ENCODE results near the gene NRSN2.

NRSN2 gene, protein sequence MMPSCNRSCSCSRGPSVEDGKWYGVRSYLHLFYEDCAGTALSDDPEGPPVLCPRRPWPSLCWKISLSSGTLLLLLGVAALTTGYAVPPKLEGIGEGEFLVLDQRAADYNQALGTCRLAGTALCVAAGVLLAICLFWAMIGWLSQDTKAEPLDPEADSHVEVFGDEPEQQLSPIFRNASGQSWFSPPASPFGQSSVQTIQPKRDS

DNA sequence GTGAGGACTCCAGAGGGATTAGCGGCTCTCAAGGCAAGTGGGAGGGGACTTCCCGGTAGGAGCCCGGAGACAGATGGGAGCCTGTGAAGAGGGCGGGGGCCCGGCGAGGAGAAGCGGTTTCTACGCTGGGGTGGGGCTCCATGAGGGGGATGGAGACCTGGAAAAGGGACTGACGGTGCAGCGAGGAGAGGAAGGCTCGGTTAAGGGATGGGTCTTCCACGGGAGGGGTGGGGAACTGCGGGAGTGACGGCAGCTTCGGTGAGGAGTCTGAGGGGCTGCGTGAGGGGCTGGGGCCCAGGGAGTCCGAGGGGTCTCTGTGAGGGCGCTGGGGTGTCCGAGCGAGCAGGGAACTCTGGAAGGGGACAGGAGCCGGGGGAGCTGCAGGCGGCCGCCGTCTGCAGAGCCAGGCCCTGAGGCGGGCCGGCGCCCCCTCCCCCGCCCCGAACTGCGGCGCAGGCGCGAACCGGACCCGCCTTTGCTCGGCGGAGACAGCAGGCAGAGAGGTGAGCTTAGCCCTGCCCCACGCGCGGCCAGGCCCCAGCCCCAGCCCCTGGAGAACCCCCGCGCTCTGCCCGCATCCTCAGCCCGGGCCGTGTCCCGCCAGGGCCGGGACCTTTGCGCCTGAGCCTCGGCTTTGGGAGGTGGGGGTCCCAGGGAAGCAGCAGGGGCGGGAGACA lies at the start of gene NRSN2:
Gene NRSN2, plus strand, starts transcription at position 472 of the 677 bp plus-strand sequence. CDS start 2,533 bp downstream, outside the sequence.
- Histone ChIP-seq H3K4me1 (ENCODE audit: control insufficient read depth, insufficient read depth, low read length) (peaks cover 16% of the 10 kb centered on the region; the same call in 1 of the 2 replicates), H3K27me3 (ENCODE audit: control insufficient read depth, insufficient read depth, low read length) (no peaks in the 10 kb centered on the region), H3K9ac (ENCODE audit: low read length) (peak within 1 kb of the TSS; percentile 80), H3K4me3 (ENCODE audit: low read depth, low read length) (peak within 1 kb of the TSS; percentile 73), H3K27ac (ENCODE audit: low read depth, low read length) (peak within 1 kb of the TSS; percentile 41; the same call in 1 of the 2 replicates), H3K36me3 (ENCODE audit: control insufficient read depth, insufficient read depth, low read length) (peaks cover 4% of the 10 kb centered on the region; the same call in 1 of the 2 replicates), H3K9me3 (ENCODE audit: control insufficient read depth, insufficient read depth, low read depth, low read length) (no peaks in the 10 kb centered on the region)

DNA sequence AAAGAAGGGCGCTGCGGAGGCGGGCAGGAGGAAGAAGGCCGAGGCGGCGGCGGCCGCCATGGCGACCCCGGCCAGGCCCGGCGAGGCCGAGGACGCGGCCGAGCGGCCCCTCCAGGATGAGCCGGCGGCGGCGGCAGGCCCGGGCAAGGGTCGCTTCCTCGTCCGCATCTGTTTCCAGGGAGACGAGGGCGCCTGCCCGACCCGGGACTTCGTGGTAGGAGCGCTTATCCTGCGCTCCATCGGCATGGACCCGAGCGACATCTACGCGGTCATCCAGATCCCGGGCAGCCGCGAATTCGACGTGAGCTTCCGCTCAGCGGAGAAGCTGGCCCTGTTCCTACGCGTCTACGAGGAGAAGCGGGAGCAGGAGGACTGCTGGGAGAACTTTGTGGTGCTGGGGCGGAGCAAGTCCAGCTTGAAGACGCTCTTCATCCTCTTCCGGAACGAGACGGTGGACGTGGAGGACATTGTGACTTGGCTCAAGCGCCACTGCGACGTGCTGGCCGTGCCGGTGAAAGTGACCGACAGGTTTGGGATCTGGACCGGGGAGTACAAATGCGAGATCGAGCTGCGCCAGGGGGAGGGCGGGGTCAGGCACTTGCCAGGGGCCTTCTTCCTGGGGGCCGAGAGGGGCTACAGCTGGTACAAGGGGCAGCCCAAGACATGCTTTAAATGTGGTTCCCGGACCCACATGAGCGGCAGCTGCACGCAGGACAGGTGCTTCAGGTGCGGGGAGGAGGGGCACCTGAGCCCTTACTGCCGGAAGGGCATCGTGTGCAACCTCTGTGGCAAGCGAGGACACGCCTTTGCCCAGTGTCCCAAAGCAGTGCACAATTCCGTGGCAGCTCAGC lies 48.8 kb upstream of the NRSN2 start:
- H3K4me1 ChIP-seq (ENCODE audit: control insufficient read depth, insufficient read depth, low read length) = peaks cover 44% of the 10 kb centered on the region
- H3K4me3 ChIP-seq (ENCODE audit: low read depth, low read length) = peak overlapping the region; percentile 90
- peaks cover 36% of the 10 kb centered on the region for H3K27me3 ChIP-seq (ENCODE audit: control insufficient read depth, insufficient read depth, low read length)
- H3K27ac ChIP-seq (ENCODE audit: low read depth, low read length) = peak overlapping the region; percentile 92; the same call in 1 of the 2 replicates
- H3K9ac ChIP-seq (ENCODE audit: low read length) = peak overlapping the region; percentile 93
- H3K9me3 ChIP-seq (ENCODE audit: control insufficient read depth, insufficient read depth, low read depth, low read length) = peaks cover 5% of the 10 kb centered on the region
- no peaks in the 10 kb centered on the region for H3K36me3 ChIP-seq (ENCODE audit: control insufficient read depth, insufficient read depth, low read length)

DNA sequence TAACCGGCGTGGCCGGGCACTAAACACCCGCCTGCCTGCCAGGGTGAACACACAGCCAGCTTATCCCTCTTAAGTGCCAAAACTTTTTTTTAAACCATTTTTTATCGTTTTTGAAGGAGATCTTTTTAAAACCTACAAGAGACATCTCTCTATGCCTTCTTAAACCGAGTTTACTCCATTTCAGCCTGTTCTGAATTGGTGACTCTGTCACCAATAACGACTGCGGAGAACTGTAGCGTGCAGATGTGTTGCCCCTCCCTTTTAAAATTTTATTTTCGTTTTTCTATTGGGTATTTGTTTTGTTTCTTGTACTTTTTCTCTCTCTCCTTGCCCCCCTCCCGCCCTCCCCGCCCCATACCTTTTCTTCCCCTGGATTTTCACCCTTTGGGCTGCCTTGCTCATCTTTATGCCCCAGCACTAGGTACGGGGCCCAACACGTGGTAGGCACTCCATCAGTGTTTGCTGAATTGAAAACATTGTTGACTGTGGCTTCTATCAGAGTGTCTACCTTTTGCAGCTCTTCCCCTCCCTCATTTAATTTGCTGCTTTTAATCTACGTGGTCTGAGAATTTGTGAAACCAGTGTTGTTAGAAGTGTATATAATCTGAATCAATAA lies 48.0 kb upstream of the NRSN2 start:
- H3K27ac ChIP-seq (ENCODE audit: low read depth, low read length) = no peak overlapping the region
- H3K36me3 ChIP-seq (ENCODE audit: control insufficient read depth, insufficient read depth, low read length) = no peaks in the 10 kb centered on the region

DNA sequence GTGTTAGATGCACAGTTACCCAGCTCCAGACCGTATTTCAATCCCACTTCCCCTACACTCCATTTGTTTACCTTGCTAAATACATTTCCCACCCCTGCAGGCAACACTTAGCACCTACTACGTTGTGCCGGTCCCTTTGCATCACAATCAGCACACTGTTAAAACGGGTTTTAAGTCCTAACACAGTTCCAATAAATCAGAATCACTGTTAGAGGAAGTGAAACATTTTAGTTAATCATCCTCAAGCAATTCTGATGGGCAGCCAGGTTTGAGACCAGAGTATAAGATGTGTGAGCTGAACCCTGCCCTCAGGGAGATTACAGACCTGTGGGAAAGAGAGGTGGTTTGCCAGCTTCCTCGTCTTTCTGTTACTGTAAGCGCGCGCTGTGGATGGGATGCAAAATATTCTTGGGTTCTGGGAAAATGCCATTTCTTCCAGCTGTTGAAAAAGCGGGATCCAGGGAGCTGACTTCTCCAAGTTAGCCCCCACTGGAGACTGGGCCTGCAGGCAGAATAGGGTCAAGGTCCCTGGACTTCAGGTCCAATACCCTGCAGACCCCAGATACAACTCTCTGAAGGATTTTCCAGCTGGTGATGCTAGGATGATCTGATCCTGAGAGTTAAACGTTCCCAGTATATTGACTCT lies 46.4 kb upstream of the NRSN2 start:
- Histone ChIP-seq H3K4me3 (ENCODE audit: low read depth, low read length) (peak overlapping the region; percentile 90), H3K36me3 (ENCODE audit: control insufficient read depth, insufficient read depth, low read length) (no peaks in the 10 kb centered on the region), H3K9me3 (ENCODE audit: control insufficient read depth, insufficient read depth, low read depth, low read length) (peaks cover 8% of the 10 kb centered on the region), H3K9ac (ENCODE audit: low read length) (peak overlapping the region; percentile 69), H3K4me1 (ENCODE audit: control insufficient read depth, insufficient read depth, low read length) (peaks cover 44% of the 10 kb centered on the region), H3K27me3 (ENCODE audit: control insufficient read depth, insufficient read depth, low read length) (peaks cover 25% of the 10 kb centered on the region), H3K27ac (ENCODE audit: low read depth, low read length) (peak overlapping the region; percentile 38; the same call in 1 of the 2 replicates)

More for the DNA sequence above, 48.0 kb upstream of the NRSN2 start:
- peak overlapping the region; percentile 93 for H3K9ac ChIP-seq (ENCODE audit: low read length)
- peaks cover 37% of the 10 kb centered on the region for H3K27me3 ChIP-seq (ENCODE audit: control insufficient read depth, insufficient read depth, low read length)
- H3K4me3 ChIP-seq (ENCODE audit: low read depth, low read length) = peak overlapping the region; percentile 90
- peaks cover 44% of the 10 kb centered on the region for H3K4me1 ChIP-seq (ENCODE audit: control insufficient read depth, insufficient read depth, low read length)
- H3K9me3 ChIP-seq (ENCODE audit: control insufficient read depth, insufficient read depth, low read depth, low read length) = peaks cover 8% of the 10 kb centered on the region

DNA sequence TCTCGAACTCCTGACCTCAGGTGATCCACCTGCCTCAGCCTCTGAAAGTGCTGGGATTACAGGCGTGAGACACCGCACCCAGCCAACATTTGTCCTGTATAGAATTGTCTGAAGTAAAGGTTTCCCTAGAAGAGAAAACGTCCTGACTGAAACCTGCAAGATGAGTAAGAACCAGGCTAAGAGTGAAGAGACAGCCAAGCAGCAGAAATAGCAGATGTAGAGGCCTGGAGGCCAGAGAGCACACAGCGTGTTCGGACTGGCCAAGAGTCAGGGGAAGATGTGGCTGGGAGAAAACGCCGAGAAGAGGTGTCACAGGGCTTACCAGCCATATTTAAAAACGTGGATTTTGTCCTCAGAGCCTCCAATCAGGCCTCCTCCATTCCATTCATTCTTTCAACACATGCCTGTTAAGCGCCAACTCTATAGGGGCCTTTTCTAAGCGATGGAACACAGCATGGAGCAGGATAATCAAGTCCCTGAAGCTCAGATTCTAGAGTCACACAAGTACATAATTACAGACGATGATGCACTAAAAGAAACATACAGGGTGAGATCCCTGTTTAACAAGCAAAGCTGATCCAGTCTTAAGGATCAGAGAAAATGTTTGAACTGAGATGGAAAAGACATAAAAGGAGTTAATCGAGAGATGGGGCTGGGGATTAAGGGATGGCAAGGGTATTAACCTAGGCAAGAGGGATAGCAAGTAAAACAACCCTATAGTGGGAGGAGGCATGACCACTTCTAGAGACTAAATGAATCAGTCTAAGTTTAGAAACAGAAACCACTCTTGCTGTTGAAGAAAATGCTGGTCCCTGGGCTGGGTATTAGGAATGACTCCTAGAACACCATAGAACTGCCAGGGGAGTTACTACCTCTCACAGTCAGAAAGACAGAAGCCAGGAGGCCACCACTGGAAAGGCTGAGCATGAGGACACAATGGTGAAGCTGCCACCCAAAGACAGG lies 44.7 kb upstream of the NRSN2 start:
- Histone ChIP-seq H3K4me1 (ENCODE audit: control insufficient read depth, insufficient read depth, low read length) (peaks cover 39% of the 10 kb centered on the region), H3K27me3 (ENCODE audit: control insufficient read depth, insufficient read depth, low read length) (peaks cover 12% of the 10 kb centered on the region), H3K36me3 (ENCODE audit: control insufficient read depth, insufficient read depth, low read length) (no peaks in the 10 kb centered on the region), H3K27ac (ENCODE audit: low read depth, low read length) (no peak overlapping the region), H3K4me3 (ENCODE audit: low read depth, low read length) (no peak overlapping the region; the same call in 1 of the 2 replicates), H3K9me3 (ENCODE audit: control insufficient read depth, insufficient read depth, low read depth, low read length) (peaks cover 8% of the 10 kb centered on the region), H3K9ac (ENCODE audit: low read length) (no peak overlapping the region)

DNA sequence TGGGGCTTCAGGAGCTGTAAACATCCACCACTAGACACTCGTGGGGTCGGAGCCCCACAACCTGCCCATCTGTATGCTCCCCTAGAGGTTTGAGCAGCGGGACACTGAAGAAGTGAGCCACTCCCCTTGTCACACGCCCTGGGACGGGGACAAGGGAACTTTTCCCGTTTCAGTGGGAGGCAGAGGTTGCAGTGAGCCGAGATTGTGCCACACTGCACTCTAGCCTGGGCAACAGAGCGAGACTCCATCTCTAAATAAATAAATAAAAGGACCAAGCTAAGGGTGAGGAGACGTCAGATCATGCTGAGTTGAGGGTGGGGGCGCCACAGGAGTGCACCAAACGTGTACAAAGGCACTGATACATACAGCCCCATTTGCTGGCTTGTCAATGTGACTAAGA lies 41.2 kb upstream of the NRSN2 start:
- Histone ChIP-seq H3K4me1 (ENCODE audit: control insufficient read depth, insufficient read depth, low read length) (peaks cover 40% of the 10 kb centered on the region), H3K36me3 (ENCODE audit: control insufficient read depth, insufficient read depth, low read length) (no peaks in the 10 kb centered on the region), H3K27me3 (ENCODE audit: control insufficient read depth, insufficient read depth, low read length) (peaks cover 14% of the 10 kb centered on the region), H3K9me3 (ENCODE audit: control insufficient read depth, insufficient read depth, low read depth, low read length) (peaks cover 8% of the 10 kb centered on the region), H3K4me3 (ENCODE audit: low read depth, low read length) (no peak overlapping the region), H3K27ac (ENCODE audit: low read depth, low read length) (no peak overlapping the region), H3K9ac (ENCODE audit: low read length) (no peak overlapping the region)

DNA sequence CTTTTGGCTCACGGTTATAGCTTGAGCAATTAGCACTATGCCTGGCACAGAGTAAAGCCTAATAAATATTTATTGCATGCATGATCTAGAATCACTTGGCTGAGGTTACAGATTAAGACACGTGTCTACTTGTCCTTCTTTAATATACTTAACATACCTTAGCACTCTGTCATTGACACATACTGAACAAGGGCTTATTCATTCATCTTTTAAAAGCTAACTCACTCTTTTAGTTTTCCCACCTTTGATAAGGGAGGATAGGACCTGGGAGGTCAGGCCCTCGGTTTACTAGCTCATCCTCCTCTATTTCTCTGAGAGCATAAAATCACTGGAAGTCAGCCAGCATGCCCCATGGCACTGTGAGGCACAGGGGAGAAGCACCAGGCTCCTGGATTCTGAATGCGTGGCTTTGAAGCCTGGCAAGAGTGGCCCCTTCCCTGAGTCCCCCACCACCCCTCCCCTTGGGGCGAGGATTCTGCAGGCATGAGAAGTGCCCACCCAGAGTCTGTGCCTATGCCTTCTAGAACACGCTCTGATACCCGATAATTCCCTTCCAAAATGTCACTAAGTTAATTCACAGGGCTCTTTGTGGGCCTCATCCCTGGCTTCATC lies 38.4 kb upstream of the NRSN2 start:
- Histone ChIP-seq H3K9ac (ENCODE audit: low read length) (no peak overlapping the region), H3K4me3 (ENCODE audit: low read depth, low read length) (no peak overlapping the region), H3K9me3 (ENCODE audit: control insufficient read depth, insufficient read depth, low read depth, low read length) (peaks cover 3% of the 10 kb centered on the region; the same call in 1 of the 2 replicates), H3K36me3 (ENCODE audit: control insufficient read depth, insufficient read depth, low read length) (no peaks in the 10 kb centered on the region), H3K27me3 (ENCODE audit: control insufficient read depth, insufficient read depth, low read length) (0 out of 2 replicates have a peak, but pooled peaks cover 5% of the 10 kb centered on the region), H3K27ac (ENCODE audit: low read depth, low read length) (no peak overlapping the region), H3K4me1 (ENCODE audit: control insufficient read depth, insufficient read depth, low read length) (peaks cover 20% of the 10 kb centered on the region)

DNA sequence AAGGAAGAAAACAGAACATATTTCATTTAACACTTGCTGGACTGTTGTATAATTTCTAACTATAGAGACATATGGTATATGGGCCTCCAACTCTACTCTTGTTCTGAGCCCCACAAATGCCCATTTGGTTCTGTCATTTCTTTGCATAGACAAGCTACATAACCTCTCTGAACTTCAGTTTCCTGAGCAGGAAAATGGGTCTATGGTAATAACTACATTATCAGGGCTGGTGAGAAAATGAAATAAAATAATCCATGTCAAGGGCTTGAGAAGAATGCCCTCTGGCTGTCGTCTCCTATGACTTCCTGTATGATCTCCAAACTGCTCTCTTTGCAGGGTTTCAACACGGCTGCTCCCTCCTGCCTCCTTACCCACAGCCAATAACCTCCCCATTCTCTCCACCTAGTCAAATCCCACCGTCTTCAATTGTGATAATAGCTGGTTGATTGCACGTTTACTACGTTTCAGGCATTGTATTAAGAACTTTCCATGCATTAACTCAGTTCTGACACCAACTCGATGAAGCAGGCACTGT lies 37.5 kb upstream of the NRSN2 start:
- no peaks in the 10 kb centered on the region for H3K36me3 ChIP-seq (ENCODE audit: control insufficient read depth, insufficient read depth, low read length)
- H3K9me3 ChIP-seq (ENCODE audit: control insufficient read depth, insufficient read depth, low read depth, low read length) = no peaks in the 10 kb centered on the region
- peak overlapping the region; percentile 84 for H3K9ac ChIP-seq (ENCODE audit: low read length)
- H3K27ac ChIP-seq (ENCODE audit: low read depth, low read length) = peak overlapping the region; percentile 79; the same call in 1 of the 2 replicates
- H3K4me3 ChIP-seq (ENCODE audit: low read depth, low read length) = peak overlapping the region; percentile 74
- H3K4me1 ChIP-seq (ENCODE audit: control insufficient read depth, insufficient read depth, low read length) = peaks cover 20% of the 10 kb centered on the region
- 0 out of 2 replicates have a peak, but pooled peaks cover 3% of the 10 kb centered on the region for H3K27me3 ChIP-seq (ENCODE audit: control insufficient read depth, insufficient read depth, low read length)
